PFSK-1 (cell line): ENCODE results near the gene SCNN1B.

ENCODE experiments used
- FOXP2 ChIP-seq: optimal IDR thresholded peaks from 2 replicates; pipeline ENCODE3; 2011; ENCODE audit warnings: borderline replicate concordance, control low read depth, inconsistent platforms; ENCODE audit not compliant: insufficient read depth; ENCODE audit errors: extremely low read length, extremely low read depth
- POLR2AphosphoS5 ChIP-seq: IDR thresholded peaks from 2 replicates; pipeline ENCODE4 v1.6.1; 2012; ENCODE audit warnings: low read depth, mild to moderate bottlenecking, control low read depth, low read length, moderate library complexity
- REST ChIP-seq, 2 experiments: IDR thresholded peaks; 2 replicates each; pipeline versions ENCODE4 v1.6.1 to v1.8.0; 2011 to 2012; ENCODE audit warnings: low read depth in 2 of 2, low read length in 2 of 2, control low read depth in 1 of 2, inconsistent platforms in 1 of 2, mild to moderate bottlenecking in 1 of 2, moderate library complexity in 1 of 2; ENCODE audit not compliant: insufficient read depth in 1 of 2
- SIN3A ChIP-seq: IDR thresholded peaks from 2 replicates; pipeline ENCODE4 v1.6.1; 2012; ENCODE audit warnings: mild to moderate bottlenecking, low read length, moderate library complexity, borderline replicate concordance; ENCODE audit not compliant: insufficient read depth
- TAF1 ChIP-seq: IDR thresholded peaks from 2 replicates; pipeline ENCODE4 v1.6.1; 2012; ENCODE audit warnings: low read length, control low read depth, borderline replicate concordance; ENCODE audit not compliant: insufficient read depth

The SCNN1B gene

GRCh38 chr16:23392223-23392600, 90.1 kb downstream of the SCNN1B start:
- TF ChIP-seq REST (IDR thresholded peaks at IDR 0.05; ENCODE audit: insufficient read depth in 1 of 2, low read depth in 2 of 2, low read length in 2 of 2) (no peak), TAF1 (no peak), SIN3A (no peak), FOXP2 (no peak), POLR2AphosphoS5 (no peak)

- TF ChIP-seq FOXP2 (no peak), REST (IDR thresholded peaks at IDR 0.05; ENCODE audit: insufficient read depth in 1 of 2, low read depth in 2 of 2, low read length in 2 of 2) (no peak), TAF1 (no peak), POLR2AphosphoS5 (no peak), SIN3A (no peak)
These were observed 92.2 kb downstream of the SCNN1B start for GRCh38 chr16:23394141-23394831.

GRCh38 chr16:23395732-23396131, 93.6 kb downstream of the SCNN1B start:
- no peak for TF ChIP-seq FOXP2
- no peak for TF ChIP-seq REST (IDR thresholded peaks at IDR 0.05; ENCODE audit: insufficient read depth in 1 of 2, low read depth in 2 of 2, low read length in 2 of 2)
- no peak for TF ChIP-seq TAF1
- TF ChIP-seq POLR2AphosphoS5 = no peak
- no peak for TF ChIP-seq SIN3A

- no peak for TF ChIP-seq REST (IDR thresholded peaks at IDR 0.05; ENCODE audit: insufficient read depth in 1 of 2, low read depth in 2 of 2, low read length in 2 of 2)
- TF ChIP-seq POLR2AphosphoS5 = no peak
- no peak for TF ChIP-seq TAF1
- TF ChIP-seq SIN3A = no peak
- TF ChIP-seq FOXP2 = no peak
These were observed 95.4 kb downstream of the SCNN1B start for GRCh38 chr16:23397464-23397863.

GRCh38 chr16:23398987-23399805, 97.1 kb downstream of the SCNN1B start:
- TF ChIP-seq REST (IDR thresholded peaks at IDR 0.05; ENCODE audit: insufficient read depth in 1 of 2, low read depth in 2 of 2, low read length in 2 of 2) (no peak), FOXP2 (no peak), TAF1 (no peak), SIN3A (no peak), POLR2AphosphoS5 (no peak)
